IPS DF 6.9 (cell line): ENCODE measurements around the gene ASB2.

Experiments
- DNase-seq: peaks from one replicate; pipeline ENCODE4 v3.0.0-alpha.2; 2013; ENCODE audit warnings: low read depth, low spot score
- H3K27ac ChIP-seq: one replicate; pipeline ENCODE4 v1.5.1; 2013; ENCODE audit warnings: low read length, control low read depth
- H3K27me3 ChIP-seq: 2 replicates; pipeline ENCODE4 v1.6.1; 2013; ENCODE audit warnings: mild to moderate bottlenecking, low read length; ENCODE audit not compliant: control insufficient read depth, insufficient read depth
- H3K36me3 ChIP-seq: 2 replicates; pipeline ENCODE4 v1.6.1; 2013; ENCODE audit warnings: low read length; ENCODE audit not compliant: control insufficient read depth, insufficient read depth
- H3K4me1 ChIP-seq: 2 replicates; pipeline ENCODE4 v1.6.1; 2013; ENCODE audit warnings: low read length; ENCODE audit not compliant: control insufficient read depth, insufficient read depth
- H3K4me3 ChIP-seq: 2 replicates; pipeline ENCODE4 v1.5.1; 2013; ENCODE audit warnings: mild to moderate bottlenecking, low read length
- H3K9me3 ChIP-seq: 2 replicates; pipeline ENCODE4 v1.6.1; 2013; ENCODE audit warnings: low read length, inconsistent platforms; ENCODE audit not compliant: control insufficient read depth, insufficient read depth
- WGBS: extraction: QIAGEN DNeasy Blood & Tissue Kit; methylation state at CpG from one replicate; pipeline ENCODE4 v1.1.7; 2013; ENCODE audit warnings: mixed read lengths, missing lambda C conversion rate; ENCODE audit not compliant: insufficient read length, insufficient coverage; 5-methylcytosine and 5-hydroxymethylcytosine counted together

ASB2 gene

GRCh38 chr14:93970965-93971634 lies 5.3 kb downstream of the ASB2 start:
- Histone ChIP-seq H3K4me1 (no peaks in the 10 kb centered on the region), H3K27ac (no peak overlapping the region), H3K4me3 (no peak overlapping the region), H3K36me3 (no peaks in the 10 kb centered on the region), H3K27me3 (no peaks in the 10 kb centered on the region), H3K9me3 (no peaks in the 10 kb centered on the region)
- no CpG with 5 or more reads among the region's 15 CpGs for WGBS
- no peak for DNase-seq

- Histone ChIP-seq H3K4me1 (no peaks in the 10 kb centered on the region), H3K36me3 (no peaks in the 10 kb centered on the region), H3K4me3 (no peak overlapping the region), H3K27ac (no peak overlapping the region), H3K27me3 (no peaks in the 10 kb centered on the region), H3K9me3 (no peaks in the 10 kb centered on the region)
- no CpG with 5 or more reads among the region's 9 CpGs for WGBS
- DNase-seq: no peak
Measured at GRCh38 chr14:93970585-93970964, 5.8 kb downstream of the ASB2 start.

GRCh38 chr14:93969082-93969828 lies 7.1 kb downstream of the ASB2 start:
- Histone ChIP-seq H3K9me3 (no peaks in the 10 kb centered on the region), H3K36me3 (no peaks in the 10 kb centered on the region), H3K4me3 (no peak overlapping the region), H3K4me1 (no peaks in the 10 kb centered on the region), H3K27ac (no peak overlapping the region), H3K27me3 (no peaks in the 10 kb centered on the region)
- no CpG with 5 or more reads among the region's 12 CpGs for WGBS
- DNase-seq: no peak

GRCh38 chr14:93967637-93968250 lies 8.6 kb downstream of the ASB2 start:
- Histone ChIP-seq H3K4me3 (no peak overlapping the region), H3K9me3 (no peaks in the 10 kb centered on the region), H3K27ac (no peak overlapping the region), H3K27me3 (no peaks in the 10 kb centered on the region), H3K36me3 (no peaks in the 10 kb centered on the region), H3K4me1 (no peaks in the 10 kb centered on the region)
- DNase-seq: no peak
- WGBS: no CpG with 5 or more reads among the region's 10 CpGs

- H3K27ac ChIP-seq: no peak overlapping the region
- no peak overlapping the region for H3K4me3 ChIP-seq
- no peak for DNase-seq
- no CpG with 5 or more reads among the region's 3 CpGs for WGBS
- no peaks in the 10 kb centered on the region for H3K36me3 ChIP-seq
- H3K4me1 ChIP-seq: no peaks in the 10 kb centered on the region
- H3K9me3 ChIP-seq: no peaks in the 10 kb centered on the region
- no peaks in the 10 kb centered on the region for H3K27me3 ChIP-seq
Measured at GRCh38 chr14:93965946-93966474, 10.4 kb downstream of the ASB2 start.

- no CpG with 5 or more reads among the region's 3 CpGs for WGBS
- no peaks in the 10 kb centered on the region for H3K4me1 ChIP-seq
Measured at GRCh38 chr14:93965287-93965821, 11.0 kb downstream of the ASB2 start.

GRCh38 chr14:93964820-93965286 lies 11.5 kb downstream of the ASB2 start:
- H3K27ac ChIP-seq: no peak overlapping the region
- H3K27me3 ChIP-seq: no peaks in the 10 kb centered on the region
- no peak for DNase-seq
- no peaks in the 10 kb centered on the region for H3K36me3 ChIP-seq
- 100% methylated on average over 2 of the region's 3 CpGs for WGBS
- no peaks in the 10 kb centered on the region for H3K9me3 ChIP-seq
- no peak overlapping the region for H3K4me3 ChIP-seq
- no peaks in the 10 kb centered on the region for H3K4me1 ChIP-seq

More at GRCh38 chr14:93965287-93965821, 11.0 kb downstream of the ASB2 start:
- Histone ChIP-seq H3K4me3 (no peak overlapping the region), H3K27ac (no peak overlapping the region), H3K27me3 (no peaks in the 10 kb centered on the region), H3K9me3 (no peaks in the 10 kb centered on the region), H3K36me3 (no peaks in the 10 kb centered on the region)
- no peak for DNase-seq

- H3K4me1 ChIP-seq: peaks cover 3% of the 10 kb centered on the region
- no peak overlapping the region for H3K27ac ChIP-seq
Measured at GRCh38 chr14:93964281-93964680, 12.1 kb downstream of the ASB2 start.

GRCh38 chr14:93963692-93964091 lies 12.7 kb downstream of the ASB2 start:
- WGBS: no CpG with 5 or more reads among the region's 4 CpGs
- no peak overlapping the region for H3K4me3 ChIP-seq
- no peaks in the 10 kb centered on the region for H3K9me3 ChIP-seq
- peaks cover 3% of the 10 kb centered on the region for H3K4me1 ChIP-seq
- H3K36me3 ChIP-seq: no peaks in the 10 kb centered on the region
- no peaks in the 10 kb centered on the region for H3K27me3 ChIP-seq
- H3K27ac ChIP-seq: no peak overlapping the region
- DNase-seq: no peak

More at GRCh38 chr14:93964281-93964680, 12.1 kb downstream of the ASB2 start:
- Histone ChIP-seq H3K27me3 (no peaks in the 10 kb centered on the region), H3K4me3 (no peak overlapping the region; the same call in 1 of the 2 replicates), H3K9me3 (no peaks in the 10 kb centered on the region), H3K36me3 (no peaks in the 10 kb centered on the region)
- no CpG with 5 or more reads among the region's 10 CpGs for WGBS
- DNase-seq: no peak
